Measurements from ENCODE around the gene KIAA2012.

KIAA2012 gene

GRCh38 chr2:202147775-202148174, 74.7 kb downstream of the KIAA2012 start:
- Histone ChIP-seq H3K27me3 (ENCODE audit: insufficient read depth, poor library complexity, severe bottlenecking) (no peaks in the 10 kb centered on the region), H3K27ac (replicated peaks) (no peak overlapping the region), H3K4me3 (replicated peaks; ENCODE audit: insufficient read depth, low read length) (no peak overlapping the region)
- DNase-seq (ENCODE audit: low read depth in 1 of 2, low spot score in 1 of 2), result no peak
- TF ChIP-seq GABPA (IDR thresholded peaks at IDR 0.05; ENCODE audit: low read depth) (no peak), REST (IDR thresholded peaks at IDR 0.05; ENCODE audit: insufficient replicate concordance, low read depth) (no peak), POLR2AphosphoS5 (IDR thresholded peaks at IDR 0.05; ENCODE audit: low read depth) (no peak), CTCF (IDR thresholded peaks at IDR 0.05; ENCODE audit: insufficient read depth, low read length) (no peak), SPI1 (IDR thresholded peaks at IDR 0.05; ENCODE audit: borderline replicate concordance, low read depth) (no peak)

- H3K27me3 ChIP-seq (ENCODE audit: insufficient read depth, poor library complexity, severe bottlenecking), result no peaks in the 10 kb centered on the region
- TF ChIP-seq REST (IDR thresholded peaks at IDR 0.05; ENCODE audit: insufficient replicate concordance, low read depth) (no peak), CTCF (IDR thresholded peaks at IDR 0.05; ENCODE audit: insufficient read depth, low read length) (no peak), POLR2AphosphoS5 (IDR thresholded peaks at IDR 0.05; ENCODE audit: low read depth) (no peak), SPI1 (IDR thresholded peaks at IDR 0.05; ENCODE audit: borderline replicate concordance, low read depth) (no peak), GABPA (IDR thresholded peaks at IDR 0.05; ENCODE audit: low read depth) (no peak)
- no peak overlapping the region for H3K4me3 ChIP-seq (replicated peaks; ENCODE audit: insufficient read depth, low read length)
- no peak for DNase-seq (ENCODE audit: low read depth in 1 of 2, low spot score in 1 of 2)
- no peak overlapping the region for H3K27ac ChIP-seq (replicated peaks)
Measured at GRCh38 chr2:202148515-202149154, 75.6 kb downstream of the KIAA2012 start.

- Histone ChIP-seq H3K27ac (replicated peaks) (no peak overlapping the region), H3K4me3 (replicated peaks; ENCODE audit: insufficient read depth, low read length) (no peak overlapping the region), H3K27me3 (ENCODE audit: insufficient read depth, poor library complexity, severe bottlenecking) (no peaks in the 10 kb centered on the region)
- TF ChIP-seq REST (IDR thresholded peaks at IDR 0.05; ENCODE audit: insufficient replicate concordance, low read depth), result no peak
- no peak for DNase-seq (ENCODE audit: low read depth in 1 of 2, low spot score in 1 of 2)
Measured at GRCh38 chr2:202149155-202149762, 76.2 kb downstream of the KIAA2012 start.

Data from HL-60 (cell line).